ENCODE results near the gene TPI1. TPM values are rescaled to one million over a fixed set of nuclear protein-coding genes. Genes with fewer than 3 reads are reported as not detected.
A peak's percentile ranks its signal among the peaks of the same experiment; 100 is the strongest.
"Not testable (repeated sequence)": the region's sequence is repeated elsewhere in the genome, so short reads cannot be mapped to it uniquely, and the experiment has no call there.

The TPI1 gene
- total RNA-seq, 1 experiment from 2014 or later = 1,141 TPM

GRCh38 chr12:6869049-6870021 lies 2.0 kb downstream of the TPI1 start:
- intact Hi-C loops (cut with micrococcal nuclease; ENCODE audit: unreplicated experiment) = loop anchor here (1.0 to 2.0 kb wide), 5 partner anchors 17 to 73 kb away; partner anchors contain the start of genes RNU7-1 and USP5
- TF ChIP-seq, protein P1, sequence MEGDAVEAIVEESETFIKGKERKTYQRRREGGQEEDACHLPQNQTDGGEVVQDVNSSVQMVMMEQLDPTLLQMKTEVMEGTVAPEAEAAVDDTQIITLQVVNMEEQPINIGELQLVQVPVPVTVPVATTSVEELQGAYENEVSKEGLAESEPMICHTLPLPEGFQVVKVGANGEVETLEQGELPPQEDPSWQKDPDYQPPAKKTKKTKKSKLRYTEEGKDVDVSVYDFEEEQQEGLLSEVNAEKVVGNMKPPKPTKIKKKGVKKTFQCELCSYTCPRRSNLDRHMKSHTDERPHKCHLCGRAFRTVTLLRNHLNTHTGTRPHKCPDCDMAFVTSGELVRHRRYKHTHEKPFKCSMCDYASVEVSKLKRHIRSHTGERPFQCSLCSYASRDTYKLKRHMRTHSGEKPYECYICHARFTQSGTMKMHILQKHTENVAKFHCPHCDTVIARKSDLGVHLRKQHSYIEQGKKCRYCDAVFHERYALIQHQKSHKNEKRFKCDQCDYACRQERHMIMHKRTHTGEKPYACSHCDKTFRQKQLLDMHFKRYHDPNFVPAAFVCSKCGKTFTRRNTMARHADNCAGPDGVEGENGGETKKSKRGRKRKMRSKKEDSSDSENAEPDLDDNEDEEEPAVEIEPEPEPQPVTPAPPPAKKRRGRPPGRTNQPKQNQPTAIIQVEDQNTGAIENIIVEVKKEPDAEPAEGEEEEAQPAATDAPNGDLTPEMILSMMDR (IDR thresholded peaks at IDR 0.05; ENCODE audit: insufficient read depth in 1 of 2, low read depth in 1 of 2, low read length in 1 of 2, severe bottlenecking in 1 of 2, unreplicated experiment in 1 of 2) = peak; percentile 94 to 98
- CTCF ChIA-PET = interaction anchor here (0.6 to 4.2 kb wide), 33 partner anchors 11 to 240 kb away, joined by 3 to 68 read pairs (median 5); partner anchors contain the start of genes C12orf57, CDCA3, ENO2 and LPCAT3
- H3K4me1 Mint-ChIP-seq (ENCODE audit: low read depth, unreplicated experiment) = peaks cover 47% of the 10 kb centered on the region
- H3K9me3 ChIP-seq = no peaks in the 10 kb centered on the region
- H3K4me3 Mint-ChIP-seq (ENCODE audit: unreplicated experiment) = peak overlapping the region; percentile 95
- POLR2A ChIA-PET = interaction anchor here (0.5 to 5.4 kb wide), 10 partner anchors 11 to 145 kb away, joined by 3 to 102 read pairs (median 8); partner anchors contain the start of genes C12orf57, CDCA3, COPS7A and RNU7-1
- peaks cover 31% of the 10 kb centered on the region for H3K4me1 ChIP-seq
- H3K36me3 ChIP-seq (ENCODE audit: control insufficient read depth, insufficient read depth, low read length) = peaks cover 13% of the 10 kb centered on the region
- TSS peak; percentile 30 for BruUV-seq (replicated peaks)
- H3K36me3 Mint-ChIP-seq (ENCODE audit: insufficient read depth, unreplicated experiment) = peaks cover 98% of the 10 kb centered on the region
- H3K27me3 Mint-ChIP-seq (ENCODE audit: insufficient read depth, unreplicated experiment) = no peaks in the 10 kb centered on the region
- peak overlapping the region; percentile 94 for H3K27ac Mint-ChIP-seq (ENCODE audit: unreplicated experiment)
- H3K4me3 ChIP-seq (ENCODE audit: low read depth, low read length) = peak overlapping the region; percentile 97
- no peaks in the 10 kb centered on the region for H3K27me3 ChIP-seq (replicated peaks; ENCODE audit: control insufficient read depth, insufficient read depth, low read length)
- peak; percentile 92 to 96 for DNase-seq
- H3K9me3 Mint-ChIP-seq (ENCODE audit: unreplicated experiment) = no peaks in the 10 kb centered on the region

GRCh38 chr12:6870304-6870703 lies 3.0 kb downstream of the TPI1 start:
- H3K4me3 Mint-ChIP-seq (ENCODE audit: unreplicated experiment) = peak overlapping the region; percentile 98
- H3K9me3 Mint-ChIP-seq (ENCODE audit: unreplicated experiment); DNase-seq; H3K4me3 ChIP-seq (ENCODE audit: low read depth, low read length); H3K27me3 ChIP-seq (replicated peaks; ENCODE audit: control insufficient read depth, insufficient read depth, low read length); intact Hi-C loops (cut with micrococcal nuclease; ENCODE audit: unreplicated experiment); BruUV-seq (replicated peaks); H3K27me3 Mint-ChIP-seq (ENCODE audit: insufficient read depth, unreplicated experiment); H3K9me3 ChIP-seq: not testable (repeated sequence)
- peaks cover 47% of the 10 kb centered on the region for H3K4me1 Mint-ChIP-seq (ENCODE audit: low read depth, unreplicated experiment)
- peaks cover 31% of the 10 kb centered on the region for H3K4me1 ChIP-seq
- ChIA-PET CTCF (interaction anchor here (1.6 to 4.2 kb wide), 4 partner anchors 18 to 94 kb away, joined by 10 to 68 read pairs (median 44); partner anchors contain the start of genes CDCA3 and USP5), POLR2A (interaction anchor here (0.6 to 3.7 kb wide), 4 partner anchors 18 to 74 kb away, joined by 3 to 51 read pairs (median 26); partner anchors contain the start of genes C12orf57, CDCA3, ENO2 and RNU7-1)
- peak overlapping the region; percentile 95 for H3K27ac Mint-ChIP-seq (ENCODE audit: unreplicated experiment)
- peaks cover 91% of the 10 kb centered on the region for H3K36me3 Mint-ChIP-seq (ENCODE audit: insufficient read depth, unreplicated experiment)
- peaks cover 11% of the 10 kb centered on the region for H3K36me3 ChIP-seq (ENCODE audit: control insufficient read depth, insufficient read depth, low read length)

- peaks cover 47% of the 10 kb centered on the region for H3K4me1 Mint-ChIP-seq (ENCODE audit: low read depth, unreplicated experiment)
- intact Hi-C loops (cut with micrococcal nuclease; ENCODE audit: unreplicated experiment) = no loop called here
Observed at GRCh38 chr12:6871052-6871957, 4.0 kb downstream of the TPI1 start.

More at GRCh38 chr12:6871052-6871957, 4.0 kb downstream of the TPI1 start:
- BruUV-seq (replicated peaks) = no TSS peak
- Histone ChIP-seq H3K36me3 (ENCODE audit: control insufficient read depth, insufficient read depth, low read length) (peaks cover 11% of the 10 kb centered on the region), H3K4me3 (ENCODE audit: low read depth, low read length) (no peak overlapping the region; the same call in 1 of the 2 replicates), H3K27me3 (replicated peaks; ENCODE audit: control insufficient read depth, insufficient read depth, low read length) (no peaks in the 10 kb centered on the region), H3K9me3 (no peaks in the 10 kb centered on the region), H3K4me1 (peaks cover 31% of the 10 kb centered on the region)
- Mint-ChIP-seq H3K36me3 (ENCODE audit: insufficient read depth, unreplicated experiment) (peaks cover 91% of the 10 kb centered on the region), H3K4me3 (ENCODE audit: unreplicated experiment) (peak overlapping the region; percentile 98), H3K27me3 (ENCODE audit: insufficient read depth, unreplicated experiment) (no peaks in the 10 kb centered on the region), H3K9me3 (ENCODE audit: unreplicated experiment) (no peaks in the 10 kb centered on the region), H3K27ac (ENCODE audit: unreplicated experiment) (peak overlapping the region; percentile 95)
- ChIA-PET POLR2A (interaction anchor here (0.5 to 3.7 kb wide), 7 partner anchors 19 to 400 kb away, joined by 3 to 56 read pairs (median 15); partner anchors contain the start of genes C12orf57, CDCA3, ENO2 and RNU7-1), CTCF (interaction anchor here (0.5 to 3.5 kb wide), 13 partner anchors 17 to 317 kb away, joined by 3 to 87 read pairs (median 7); partner anchors contain the start of genes C12orf57, MLF2 and RNU7-1)
- TF ChIP-seq, protein P1 (IDR thresholded peaks at IDR 0.05; ENCODE audit: insufficient read depth in 1 of 2, low read depth in 1 of 2, low read length in 1 of 2, severe bottlenecking in 1 of 2, unreplicated experiment in 1 of 2) = no peak
- peak; percentile 61 to 76 for DNase-seq
